RWPE1 (cell line): ENCODE data around the gene KCND3.

Experiments
- CTCF ChIA-PET: fragments of 350-600 bp; sonication (Branson Sonifier 250); formaldehyde crosslinking; extraction: SDS; loops from one replicate; lab custom pipeline; 2021; lab: Yijun Ruan, JAX
- POLR2A ChIA-PET: fragments of 400-600 bp; formaldehyde crosslinking; extraction: SDS; loops from one replicate; lab custom pipeline; 2020; ENCODE audit warnings: antibody characterized with exemption; ENCODE audit not compliant: low non-redundant PET; lab: Yijun Ruan, JAX
- DNase-seq: peaks from one replicate; pipeline ENCODE4 v3.0.0; 2012; ENCODE audit warnings: low spot score
- H3K27ac ChIP-seq: fragments of 450-650 bp; 2 replicates; pipeline ENCODE4 v1.5.1; 2017
- TF ChIP-seq, protein P1 (sequence below): fragments of 450-650 bp; conservative IDR thresholded peaks from 2 replicates; pipeline ENCODE4 v1.5.1; 2017; ENCODE audit warnings: low read depth, mild to moderate bottlenecking

KCND3 gene

DNA sequence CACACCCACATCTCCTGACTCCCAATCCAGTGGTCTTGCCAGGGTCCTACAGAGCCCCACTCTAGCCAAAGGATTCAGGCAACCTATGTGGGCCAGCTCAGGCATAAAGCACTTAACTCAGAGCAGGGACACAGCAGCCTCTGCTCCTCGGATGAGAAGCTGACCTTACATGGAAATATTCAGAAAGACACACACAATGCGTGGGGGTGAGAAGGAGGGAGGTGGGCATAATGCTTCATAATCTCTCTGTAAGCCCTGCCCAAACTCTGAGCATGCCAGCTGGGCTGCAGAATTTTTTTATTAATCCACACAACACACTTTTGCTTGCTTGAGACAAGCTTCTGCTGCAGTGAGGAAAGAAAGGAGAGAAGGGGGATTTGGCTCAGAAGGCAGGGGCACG, 21.6 kb downstream of the KCND3 start:
- POLR2A ChIA-PET: no interaction called here
- CTCF ChIA-PET: no interaction called here
- no peak overlapping the region for H3K27ac ChIP-seq
- no peak for DNase-seq
- TF ChIP-seq, protein P1, sequence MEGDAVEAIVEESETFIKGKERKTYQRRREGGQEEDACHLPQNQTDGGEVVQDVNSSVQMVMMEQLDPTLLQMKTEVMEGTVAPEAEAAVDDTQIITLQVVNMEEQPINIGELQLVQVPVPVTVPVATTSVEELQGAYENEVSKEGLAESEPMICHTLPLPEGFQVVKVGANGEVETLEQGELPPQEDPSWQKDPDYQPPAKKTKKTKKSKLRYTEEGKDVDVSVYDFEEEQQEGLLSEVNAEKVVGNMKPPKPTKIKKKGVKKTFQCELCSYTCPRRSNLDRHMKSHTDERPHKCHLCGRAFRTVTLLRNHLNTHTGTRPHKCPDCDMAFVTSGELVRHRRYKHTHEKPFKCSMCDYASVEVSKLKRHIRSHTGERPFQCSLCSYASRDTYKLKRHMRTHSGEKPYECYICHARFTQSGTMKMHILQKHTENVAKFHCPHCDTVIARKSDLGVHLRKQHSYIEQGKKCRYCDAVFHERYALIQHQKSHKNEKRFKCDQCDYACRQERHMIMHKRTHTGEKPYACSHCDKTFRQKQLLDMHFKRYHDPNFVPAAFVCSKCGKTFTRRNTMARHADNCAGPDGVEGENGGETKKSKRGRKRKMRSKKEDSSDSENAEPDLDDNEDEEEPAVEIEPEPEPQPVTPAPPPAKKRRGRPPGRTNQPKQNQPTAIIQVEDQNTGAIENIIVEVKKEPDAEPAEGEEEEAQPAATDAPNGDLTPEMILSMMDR: no peak

DNA sequence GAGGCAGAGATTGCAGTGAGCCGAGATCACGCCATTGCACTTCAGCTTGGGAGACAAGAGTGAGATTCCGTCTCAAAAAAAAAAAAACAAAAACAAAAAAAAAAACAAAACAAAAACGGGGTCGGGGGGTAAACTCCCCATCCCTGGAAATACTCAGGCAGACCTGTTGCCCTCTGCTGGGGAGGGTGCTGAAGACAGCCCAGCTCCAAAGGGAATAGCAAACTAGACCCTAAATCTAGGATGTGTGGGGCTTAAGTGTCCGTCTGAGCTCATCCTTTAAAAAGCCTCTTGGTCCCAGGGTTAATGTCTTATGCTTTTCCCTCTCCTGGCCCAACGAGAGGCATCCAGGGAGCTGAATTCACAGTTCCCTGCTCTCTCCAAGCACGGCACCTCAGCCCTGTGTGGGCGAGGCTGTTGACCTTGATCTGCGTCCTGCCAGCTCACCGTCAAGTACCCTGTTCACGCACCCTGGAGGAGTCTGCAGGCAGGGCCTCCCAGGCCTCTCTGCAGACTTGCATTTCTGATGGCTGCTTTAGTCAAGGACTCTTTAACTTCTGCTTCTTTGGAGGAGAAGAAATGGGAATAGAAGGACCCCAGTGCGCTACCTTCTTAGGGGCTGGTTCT, 22.3 kb downstream of the KCND3 start:
- no peak overlapping the region for H3K27ac ChIP-seq
- DNase-seq: no peak
- CTCF ChIA-PET: interaction anchor here (0.5 kb wide), 1 partner anchor 40 kb away, joined by 4 read pairs; no protein-coding TSS in a partner anchor
- TF ChIP-seq, protein P1: no peak
- POLR2A ChIA-PET: no interaction called here

GRCh38 chr1:111965781-111966443, 23.6 kb downstream of the KCND3 start:
- H3K27ac ChIP-seq: no peak overlapping the region
- ChIA-PET POLR2A (no interaction called here), CTCF (interaction anchor here (0.6 kb wide), 1 partner anchor 14 kb away, joined by 5 read pairs; no protein-coding TSS in a partner anchor)
- TF ChIP-seq, protein P1: no peak
- DNase-seq: no peak

DNA sequence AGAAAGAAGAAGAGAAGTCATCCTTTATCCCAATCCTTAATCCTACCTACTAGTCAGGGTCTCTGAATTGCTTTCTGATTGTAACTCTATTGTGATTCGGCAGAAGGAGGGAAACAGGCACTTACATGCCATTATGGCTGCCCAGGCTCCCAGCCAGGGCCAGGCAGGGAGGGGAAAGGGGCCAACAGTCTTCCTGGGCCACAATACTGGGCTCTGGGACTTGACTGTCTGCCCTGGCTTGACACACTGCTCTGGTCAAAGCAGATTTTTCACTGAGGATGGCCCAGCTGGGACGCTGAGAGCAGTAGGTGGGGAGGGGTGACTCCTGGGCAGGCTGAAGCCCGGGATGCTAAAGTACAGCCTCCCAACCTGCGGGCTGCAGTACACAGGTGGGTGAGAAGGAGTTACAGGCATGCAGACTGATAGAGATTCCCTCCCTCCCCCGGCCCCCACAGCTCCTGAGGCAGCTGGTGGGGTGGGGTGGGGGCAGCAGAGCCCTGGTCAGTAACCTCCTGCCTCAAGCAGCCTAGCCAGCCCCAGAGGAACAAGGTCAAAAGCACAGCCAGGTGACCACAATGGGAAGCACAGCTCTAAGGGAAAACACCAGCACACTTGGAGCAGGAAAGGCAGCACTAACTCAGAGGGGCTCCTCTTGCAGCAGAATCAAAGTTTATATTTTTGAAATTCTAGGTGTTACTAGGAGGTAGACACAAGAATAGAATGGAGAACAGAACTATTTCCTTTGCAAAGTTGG, 25.3 kb downstream of the KCND3 start:
- POLR2A ChIA-PET: no interaction called here
- CTCF ChIA-PET: interaction anchor here (0.9 kb wide), 1 partner anchor 8 kb away, joined by 3 read pairs; no protein-coding TSS in a partner anchor
- no peak for DNase-seq
- TF ChIP-seq, protein P1: no peak
- H3K27ac ChIP-seq: no peak overlapping the region

DNA sequence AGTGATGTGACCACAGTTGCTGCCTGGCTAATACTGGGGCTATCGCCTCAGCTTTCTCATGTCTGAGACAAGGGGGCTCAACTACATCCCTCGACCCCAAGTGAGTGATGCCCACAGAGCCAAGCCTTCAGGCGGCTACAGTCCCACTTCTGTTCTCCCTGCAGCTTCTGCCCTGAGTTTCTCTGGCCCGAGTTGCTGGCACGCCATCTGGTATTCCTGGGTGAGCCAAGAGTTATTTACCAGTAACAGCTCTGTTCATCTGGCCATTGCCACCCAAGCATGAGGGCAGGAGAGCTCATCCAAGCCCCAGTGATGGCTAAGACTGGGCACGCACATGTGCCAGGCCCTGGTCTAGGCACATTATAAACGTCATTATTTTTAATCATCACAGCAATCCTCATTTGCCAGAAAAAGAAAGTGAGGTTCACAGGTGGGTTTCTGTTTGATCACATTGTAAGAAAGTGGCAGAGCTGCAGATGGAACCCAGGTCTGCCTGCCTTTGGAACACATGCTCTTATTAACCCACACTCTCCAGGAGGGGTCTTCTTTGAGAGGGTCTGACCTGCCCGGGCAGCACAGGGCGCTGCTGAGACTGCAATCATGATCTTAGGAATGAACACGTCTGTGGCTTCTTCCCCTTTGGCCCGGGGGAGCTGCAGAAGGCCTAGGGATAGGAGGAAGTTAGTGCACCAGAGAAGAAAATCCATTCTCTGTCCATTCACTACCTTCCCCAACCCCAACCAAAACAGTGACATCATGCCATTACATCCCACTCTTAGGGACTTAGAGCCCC, 27.5 kb downstream of the KCND3 start:
- H3K27ac ChIP-seq: no peak overlapping the region
- ChIA-PET POLR2A (no interaction called here), CTCF (no interaction called here)
- TF ChIP-seq, protein P1: no peak
- DNase-seq: no peak

DNA sequence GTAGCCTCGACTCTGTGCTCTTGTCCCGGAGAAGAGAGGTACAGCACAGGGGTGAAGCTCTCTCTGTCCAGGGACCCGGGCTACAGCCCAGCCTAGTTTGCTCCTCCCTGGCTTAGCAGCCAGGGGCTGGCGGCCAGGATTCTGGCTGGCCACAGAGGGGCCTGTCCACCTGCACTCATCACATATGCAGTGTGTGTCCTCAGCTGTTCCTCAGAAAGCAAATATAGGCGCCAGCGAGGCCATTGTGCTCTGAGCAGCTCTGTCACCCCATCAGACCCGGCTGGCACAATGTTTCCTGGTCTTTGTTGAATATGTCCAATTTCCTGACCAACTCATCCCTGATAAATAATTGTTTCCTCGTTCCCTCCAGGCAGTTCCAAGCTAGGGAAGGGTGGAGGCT, 28.5 kb downstream of the KCND3 start:
- ChIA-PET POLR2A (no interaction called here), CTCF (no interaction called here)
- TF ChIP-seq, protein P1: no peak
- H3K27ac ChIP-seq: no peak overlapping the region
- DNase-seq: no peak
